HL-60 (cell line): ENCODE data around the gene DNAJB8.

Experiments
- CTCF ChIP-seq: IDR thresholded peaks from one replicate; pipeline ENCODE4 v1.5.1; 2011; ENCODE audit warnings: low read length, control low read depth, inconsistent platforms; ENCODE audit not compliant: insufficient read depth
- POLR2AphosphoS5 ChIP-seq: IDR thresholded peaks from 2 replicates; pipeline ENCODE4 v1.6.1; 2012; ENCODE audit warnings: low read depth

GRCh38 chr3:128455116-128455515 lies 11.6 kb downstream of the DNAJB8 start:
- no peak for TF ChIP-seq CTCF
- no peak for TF ChIP-seq POLR2AphosphoS5
